Left lobe of liver (tissue), 2 donors: Measurements from ENCODE around the gene SMARCC1. TPM values are rescaled to one million over a fixed set of nuclear protein-coding genes. Genes with fewer than 3 reads are reported as not detected.
"Not testable (repeated sequence)": the region's sequence is repeated elsewhere in the genome, so short reads cannot be mapped to it uniquely, and the experiment has no call there.

ENCODE experiments used
- ATAC-seq: fragments of 200-7000 bp; cut with Tn5 transposase; one replicate; pipeline ENCODE4 v1.9.1; 2020; ENCODE audit warnings: mild to moderate bottlenecking, moderate library complexity
- DNase-seq: peaks from one replicate; pipeline ENCODE4 v3.0.0-alpha.2; 2020; ENCODE audit warnings: low spot score
- total RNA-seq: library from RNA; stranded (reverse); gene quantifications from one replicate; pipeline ENCODE4 v1.2.1, GENCODE V29; 2021
- donor health status: DM: no; HTN: no; CAD: no; lungs with moderate emphysema.
- donor health status: DM: no; HTN: yes; CAD: no.

Gene SMARCC1
- total RNA-seq, 1 donor from 2014 or later = 23.8 TPM

GRCh38 chr3:47772047-47772446 lies 9.6 kb downstream of the SMARCC1 start:
- DNase-seq (no peak), ATAC-seq (no peak)

- DNase-seq (no peak), ATAC-seq (no peak)
These were observed 15.5 kb downstream of the SMARCC1 start for GRCh38 chr3:47766186-47766585.

- no peak for ATAC-seq
- DNase-seq = no peak
These were observed 19.5 kb downstream of the SMARCC1 start for GRCh38 chr3:47762233-47762632.

GRCh38 chr3:47761046-47761445 lies 20.6 kb downstream of the SMARCC1 start:
- no peak for DNase-seq
- peak; percentile 37 for ATAC-seq

GRCh38 chr3:47760207-47760606 lies 21.5 kb downstream of the SMARCC1 start:
- peak; percentile 61 for DNase-seq
- ATAC-seq = peak; percentile 71

GRCh38 chr3:47758261-47759025 lies 23.2 kb downstream of the SMARCC1 start:
- peak; percentile 59 for DNase-seq

GRCh38 chr3:47752716-47753115 lies 29.0 kb downstream of the SMARCC1 start:
- DNase-seq (no peak), ATAC-seq (peak; percentile 63)

More at GRCh38 chr3:47758261-47759025, 23.2 kb downstream of the SMARCC1 start:
- peak; percentile 77 for ATAC-seq

- ATAC-seq (peak; percentile 54), DNase-seq (peak; percentile 64)
These were observed 30.8 kb downstream of the SMARCC1 start for GRCh38 chr3:47750811-47751354.

- DNase-seq = no peak
- ATAC-seq = no peak
These were observed 34.1 kb downstream of the SMARCC1 start for GRCh38 chr3:47747558-47747957.

GRCh38 chr3:47746264-47746663 lies 35.4 kb downstream of the SMARCC1 start:
- no peak for DNase-seq
- no peak for ATAC-seq

- ATAC-seq (no peak), DNase-seq (no peak)
These were observed 37.8 kb downstream of the SMARCC1 start for GRCh38 chr3:47743855-47744254.

GRCh38 chr3:47743352-47743751 lies 38.3 kb downstream of the SMARCC1 start:
- DNase-seq, ATAC-seq: not testable (repeated sequence)

- ATAC-seq (no peak), DNase-seq (no peak)
These were observed 39.8 kb downstream of the SMARCC1 start for GRCh38 chr3:47741925-47742324.

GRCh38 chr3:47732143-47732542 lies 49.5 kb downstream of the SMARCC1 start:
- ATAC-seq (no peak), DNase-seq (no peak)

- ATAC-seq (no peak), DNase-seq (no peak)
These were observed 50.6 kb downstream of the SMARCC1 start for GRCh38 chr3:47731061-47731460.

GRCh38 chr3:47722859-47723258 lies 58.8 kb downstream of the SMARCC1 start:
- ATAC-seq = no peak
- DNase-seq = no peak

- not testable (repeated sequence) for DNase-seq, ATAC-seq
These were observed 64.2 kb downstream of the SMARCC1 start for GRCh38 chr3:47717448-47717847.

GRCh38 chr3:47716656-47717055 lies 65.0 kb downstream of the SMARCC1 start:
- DNase-seq (no peak), ATAC-seq (no peak)

GRCh38 chr3:47715928-47716327 lies 65.8 kb downstream of the SMARCC1 start:
- DNase-seq (no peak), ATAC-seq (no peak)

- ATAC-seq (no peak), DNase-seq (no peak)
These were observed 67.1 kb downstream of the SMARCC1 start for GRCh38 chr3:47714606-47715005.

GRCh38 chr3:47713655-47714054 lies 68.0 kb downstream of the SMARCC1 start:
- ATAC-seq (no peak), DNase-seq (no peak)

- ATAC-seq = no peak
- no peak for DNase-seq
These were observed 69.3 kb downstream of the SMARCC1 start for GRCh38 chr3:47712398-47712797.

GRCh38 chr3:47711596-47711995 lies 70.1 kb downstream of the SMARCC1 start:
- no peak for DNase-seq
- no peak for ATAC-seq
